ENCODE data around the gene GOSR2.

GOSR2 gene

DNA sequence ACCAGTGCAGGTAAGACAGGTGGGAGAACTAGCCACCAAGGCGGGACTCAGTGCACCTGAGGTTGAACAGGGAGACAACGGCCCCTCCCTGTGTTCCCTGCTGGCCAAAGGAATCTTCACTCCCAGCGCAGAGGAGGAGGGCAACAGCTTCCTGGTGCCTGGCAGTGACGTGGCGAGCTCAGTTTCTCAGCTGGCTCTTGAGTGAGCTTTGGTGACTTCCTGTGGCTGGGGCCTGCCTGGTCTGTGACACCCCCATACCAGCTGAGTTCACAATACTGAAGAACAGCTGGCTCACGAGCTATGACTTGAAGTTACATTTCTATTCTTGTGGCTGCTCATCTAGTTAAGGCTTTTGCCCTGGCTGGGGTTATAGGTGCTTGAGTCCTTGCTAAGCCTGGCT lies 45.5 kb upstream of the GOSR2 start:
- POLR2A ChIA-PET: no interaction called here
- CTCF ChIA-PET: interaction anchor here (1.7 kb wide), 1 partner anchor 65 kb away, joined by 4 read pairs; no protein-coding TSS in a partner anchor
- DNase-seq (ENCODE audit: extremely low spot score): no peak
- no peak for TF ChIP-seq ARNT (IDR thresholded peaks at IDR 0.05)
- TF ChIP-seq CTBP1 (IDR thresholded peaks at IDR 0.05; ENCODE audit: borderline replicate concordance): no peak
- no peak for TF ChIP-seq ZNF384 (IDR thresholded peaks at IDR 0.05)
- no peak for TF ChIP-seq L3MBTL2 (conservative IDR thresholded peaks at IDR 0.05)
- no peak for TF ChIP-seq FOXA1 (IDR thresholded peaks at IDR 0.05)
- TF ChIP-seq TARDBP (IDR thresholded peaks at IDR 0.05): no peak
- no peak for TF ChIP-seq HDGF (IDR thresholded peaks at IDR 0.05; ENCODE audit: borderline replicate concordance)
- TF ChIP-seq FOXK2 (IDR thresholded peaks at IDR 0.05): no peak

- ChIA-PET CTCF (interaction anchor here (1.7 kb wide), 1 partner anchor 64 kb away, joined by 4 read pairs; no protein-coding TSS in a partner anchor), POLR2A (no interaction called here)
- TF ChIP-seq BHLHE40 (IDR thresholded peaks at IDR 0.05; ENCODE audit: borderline replicate concordance) (no peak), L3MBTL2 (conservative IDR thresholded peaks at IDR 0.05) (no peak), ZNF384 (IDR thresholded peaks at IDR 0.05) (no peak), FOXM1 (IDR thresholded peaks at IDR 0.05; ENCODE audit: borderline replicate concordance) (no peak), SUZ12 (IDR thresholded peaks at IDR 0.05) (no peak), HDGF (IDR thresholded peaks at IDR 0.05; ENCODE audit: borderline replicate concordance) (no peak), ARNT (IDR thresholded peaks at IDR 0.05) (no peak), TARDBP (IDR thresholded peaks at IDR 0.05) (no peak), SP1 (IDR thresholded peaks at IDR 0.05) (no peak), CTBP1 (IDR thresholded peaks at IDR 0.05; ENCODE audit: borderline replicate concordance) (no peak), LEF1 (IDR thresholded peaks at IDR 0.05; ENCODE audit: borderline replicate concordance) (no peak), FOXA1 (IDR thresholded peaks at IDR 0.05) (no peak), FOXK2 (IDR thresholded peaks at IDR 0.05) (no peak)
- DNase-seq (ENCODE audit: extremely low spot score): no peak
These were observed 44.9 kb upstream of the GOSR2 start for GRCh38 chr17:46878055-46878454.

GRCh38 chr17:46879101-46879500 lies 43.9 kb upstream of the GOSR2 start:
- ChIA-PET POLR2A (no interaction called here), CTCF (no interaction called here)
- DNase-seq (ENCODE audit: extremely low spot score): no peak
- no peak for TF ChIP-seq CTBP1 (IDR thresholded peaks at IDR 0.05; ENCODE audit: borderline replicate concordance)
- TF ChIP-seq SUZ12 (IDR thresholded peaks at IDR 0.05): no peak

- TF ChIP-seq NFRKB (IDR thresholded peaks at IDR 0.05) (no peak), ARNT (IDR thresholded peaks at IDR 0.05) (no peak)
- CTCF ChIA-PET: no interaction called here
These were observed 41.9 kb upstream of the GOSR2 start for GRCh38 chr17:46881015-46881414.

GRCh38 chr17:46882666-46883065 lies 40.3 kb upstream of the GOSR2 start:
- no peak for DNase-seq (ENCODE audit: extremely low spot score)
- CTCF ChIA-PET: no interaction called here
- TF ChIP-seq FOXM1 (IDR thresholded peaks at IDR 0.05; ENCODE audit: borderline replicate concordance) (no peak), NFRKB (IDR thresholded peaks at IDR 0.05) (no peak), HDGF (IDR thresholded peaks at IDR 0.05; ENCODE audit: borderline replicate concordance) (no peak), ELF4 (IDR thresholded peaks at IDR 0.05) (no peak), ARNT (IDR thresholded peaks at IDR 0.05) (no peak), SUZ12 (IDR thresholded peaks at IDR 0.05) (no peak)
- POLR2A ChIA-PET: no interaction called here

More at GRCh38 chr17:46881015-46881414, 41.9 kb upstream of the GOSR2 start:
- POLR2A ChIA-PET: no interaction called here
- DNase-seq (ENCODE audit: extremely low spot score): no peak

DNA sequence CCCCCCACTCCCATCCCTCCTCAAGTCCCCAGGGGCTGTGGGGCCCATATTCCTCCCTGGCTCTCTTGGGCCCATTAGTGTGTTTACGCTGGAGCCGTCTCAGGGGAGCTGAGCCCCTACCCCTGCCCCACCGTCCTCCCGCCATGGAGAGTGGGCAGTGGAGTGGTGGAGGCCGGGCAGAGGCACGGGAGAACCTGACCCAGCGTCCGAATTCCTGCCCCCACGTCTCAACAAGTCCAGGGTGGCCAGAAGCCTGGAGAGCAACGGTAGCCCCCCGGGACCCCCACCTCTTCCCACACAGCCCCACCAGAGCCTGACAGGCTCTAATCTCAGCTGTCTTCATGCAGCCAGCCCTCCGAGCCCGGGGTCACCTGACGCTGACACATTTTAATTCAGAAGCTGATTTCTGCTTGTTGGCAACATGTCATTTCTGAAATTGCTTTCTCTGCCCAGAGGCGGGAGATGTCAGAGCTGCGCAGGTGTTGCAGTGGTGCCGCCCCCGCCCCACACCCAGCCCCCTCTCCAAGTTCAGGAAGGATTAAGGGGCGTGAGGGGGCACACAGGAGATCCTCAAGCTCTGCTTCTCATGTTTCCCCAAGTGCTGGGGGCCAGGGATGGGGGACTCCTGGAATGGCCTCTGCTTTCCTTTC lies 39.0 kb upstream of the GOSR2 start:
- no peak for DNase-seq (ENCODE audit: extremely low spot score)
- POLR2A ChIA-PET: no interaction called here
- TF ChIP-seq SP1 (IDR thresholded peaks at IDR 0.05): no peak
- TF ChIP-seq CTBP1 (IDR thresholded peaks at IDR 0.05; ENCODE audit: borderline replicate concordance): no peak
- no peak for TF ChIP-seq FOXM1 (IDR thresholded peaks at IDR 0.05; ENCODE audit: borderline replicate concordance)
- TF ChIP-seq ELF4 (IDR thresholded peaks at IDR 0.05): no peak
- TF ChIP-seq, protein P1, sequence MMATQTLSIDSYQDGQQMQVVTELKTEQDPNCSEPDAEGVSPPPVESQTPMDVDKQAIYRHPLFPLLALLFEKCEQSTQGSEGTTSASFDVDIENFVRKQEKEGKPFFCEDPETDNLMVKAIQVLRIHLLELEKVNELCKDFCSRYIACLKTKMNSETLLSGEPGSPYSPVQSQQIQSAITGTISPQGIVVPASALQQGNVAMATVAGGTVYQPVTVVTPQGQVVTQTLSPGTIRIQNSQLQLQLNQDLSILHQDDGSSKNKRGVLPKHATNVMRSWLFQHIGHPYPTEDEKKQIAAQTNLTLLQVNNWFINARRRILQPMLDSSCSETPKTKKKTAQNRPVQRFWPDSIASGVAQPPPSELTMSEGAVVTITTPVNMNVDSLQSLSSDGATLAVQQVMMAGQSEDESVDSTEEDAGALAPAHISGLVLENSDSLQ (IDR thresholded peaks at IDR 0.05): no peak
- TF ChIP-seq BHLHE40 (IDR thresholded peaks at IDR 0.05; ENCODE audit: borderline replicate concordance): no peak
- TF ChIP-seq L3MBTL2 (conservative IDR thresholded peaks at IDR 0.05): no peak
- no peak for TF ChIP-seq HDGF (IDR thresholded peaks at IDR 0.05; ENCODE audit: borderline replicate concordance)
- no peak for TF ChIP-seq ARNT (IDR thresholded peaks at IDR 0.05)
- TF ChIP-seq LEF1 (IDR thresholded peaks at IDR 0.05; ENCODE audit: borderline replicate concordance): no peak
- no peak for TF ChIP-seq FOXA1 (IDR thresholded peaks at IDR 0.05)
- TF ChIP-seq SUZ12 (IDR thresholded peaks at IDR 0.05): no peak
- TF ChIP-seq TARDBP (IDR thresholded peaks at IDR 0.05): no peak
- no peak for TF ChIP-seq NFRKB (IDR thresholded peaks at IDR 0.05)
- CTCF ChIA-PET: no interaction called here

DNA sequence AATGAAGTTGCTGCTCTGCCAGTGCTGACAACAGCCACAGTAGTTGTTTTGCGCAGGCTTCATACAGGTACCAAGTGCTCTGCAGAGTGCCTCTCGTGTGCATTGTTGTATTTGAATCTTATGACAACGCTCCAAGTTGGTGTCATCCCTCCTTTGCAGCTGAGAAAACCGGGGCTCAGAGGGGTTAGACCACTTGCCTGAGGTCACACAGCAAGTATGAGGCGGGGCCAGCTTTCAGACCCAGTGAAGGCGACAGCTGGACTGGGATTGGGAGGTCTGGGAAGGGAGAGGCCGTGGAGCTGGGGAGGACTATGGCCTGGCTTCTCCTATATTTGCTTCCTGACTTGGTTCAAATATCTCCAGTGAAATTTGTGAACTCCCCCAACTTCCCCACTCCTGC lies 38.4 kb upstream of the GOSR2 start:
- no peak for TF ChIP-seq ZNF384 (IDR thresholded peaks at IDR 0.05)
- TF ChIP-seq, protein P1 (IDR thresholded peaks at IDR 0.05): no peak
- no peak for TF ChIP-seq FOXA1 (IDR thresholded peaks at IDR 0.05)
- no peak for TF ChIP-seq HDGF (IDR thresholded peaks at IDR 0.05; ENCODE audit: borderline replicate concordance)
- TF ChIP-seq SP1 (IDR thresholded peaks at IDR 0.05): no peak
- no peak for TF ChIP-seq L3MBTL2 (conservative IDR thresholded peaks at IDR 0.05)
- TF ChIP-seq ARNT (IDR thresholded peaks at IDR 0.05): no peak
- no peak for DNase-seq (ENCODE audit: extremely low spot score)
- ChIA-PET CTCF (no interaction called here), POLR2A (no interaction called here)
